GM12891 (cell line): ENCODE results near the gene RBKS.

Experiments used
- DNase-seq: peaks from one replicate; pipeline ENCODE4 v3.0.0; 2011; ENCODE audit warnings: low spot score; ENCODE audit not compliant: insufficient read length
- FAIRE-seq: peaks from 2 replicates; lab custom pipeline; 2011; peaks lifted over from hg19 to GRCh38; lab: Jason Lieb, UNC
- PAX5 ChIP-seq: IDR thresholded peaks from 2 replicates; pipeline ENCODE4 v1.6.1; 2011; ENCODE audit warnings: low read length, moderate library complexity, mild to moderate bottlenecking; ENCODE audit not compliant: insufficient read depth, severe bottlenecking
- POLR2A ChIP-seq: IDR thresholded peaks from 2 replicates; pipeline ENCODE4 v1.6.1; 2011; ENCODE audit warnings: low read depth, low read length, control low read depth
- POLR2AphosphoS5 ChIP-seq: IDR thresholded peaks from 2 replicates; pipeline ENCODE4 v1.6.1; 2011; ENCODE audit warnings: low read depth, low read length, control low read depth
- POU2F2 ChIP-seq: IDR thresholded peaks from 2 replicates; pipeline ENCODE4 v1.6.1; 2011; ENCODE audit warnings: low read depth, mild to moderate bottlenecking, control low read depth, low read length, moderate library complexity
- SPI1 ChIP-seq: IDR thresholded peaks from 2 replicates; pipeline ENCODE4 v1.6.1; 2011; ENCODE audit warnings: low read depth, low read length, control low read depth
- TAF1 ChIP-seq: IDR thresholded peaks from 2 replicates; pipeline ENCODE4 v1.6.1; 2011; ENCODE audit warnings: low read depth, low read length, control low read depth

Gene RBKS

GRCh38 chr2:27842894-27843293, 47.3 kb downstream of the RBKS start:
- FAIRE-seq (no peak), DNase-seq (no peak)
- TF ChIP-seq PAX5 (no peak), POLR2AphosphoS5 (no peak), POU2F2 (no peak), SPI1 (no peak), TAF1 (no peak), POLR2A (no peak)

GRCh38 chr2:27839022-27839618, 51.1 kb downstream of the RBKS start:
- no peak for DNase-seq
- no peak for FAIRE-seq
- TF ChIP-seq POU2F2 (no peak), POLR2A (no peak), PAX5 (no peak), SPI1 (no peak), POLR2AphosphoS5 (no peak), TAF1 (no peak)

GRCh38 chr2:27838502-27838901, 51.7 kb downstream of the RBKS start:
- no peak for FAIRE-seq
- no peak for DNase-seq
- TF ChIP-seq PAX5 (no peak), POLR2AphosphoS5 (no peak), POLR2A (no peak), SPI1 (no peak), POU2F2 (no peak), TAF1 (no peak)

GRCh38 chr2:27833931-27834330, 56.3 kb downstream of the RBKS start:
- no peak for TF ChIP-seq POLR2A
- TF ChIP-seq POLR2AphosphoS5 = no peak
- TF ChIP-seq POU2F2 = no peak
- TF ChIP-seq TAF1 = no peak
- TF ChIP-seq SPI1 = no peak
- no peak for TF ChIP-seq PAX5
- FAIRE-seq = no peak
- no peak for DNase-seq

- no peak for FAIRE-seq
- no peak for DNase-seq
- TF ChIP-seq POLR2AphosphoS5 (no peak), TAF1 (no peak), SPI1 (no peak), POLR2A (no peak), POU2F2 (no peak), PAX5 (no peak)
These were observed 57.8 kb downstream of the RBKS start for GRCh38 chr2:27832396-27832795.

- FAIRE-seq = no peak
- TF ChIP-seq SPI1 = no peak
- TF ChIP-seq POLR2AphosphoS5 = no peak
- no peak for TF ChIP-seq POU2F2
- TF ChIP-seq TAF1 = no peak
- TF ChIP-seq PAX5 = no peak
- TF ChIP-seq POLR2A = no peak
- DNase-seq = no peak
These were observed 58.7 kb downstream of the RBKS start for GRCh38 chr2:27831279-27832050.

- FAIRE-seq (no peak), DNase-seq (no peak)
These were observed 59.5 kb downstream of the RBKS start for GRCh38 chr2:27830656-27831055.

GRCh38 chr2:27829791-27830190, 60.4 kb downstream of the RBKS start:
- FAIRE-seq = no peak
- DNase-seq = no peak
- TF ChIP-seq POLR2A (no peak), POLR2AphosphoS5 (no peak), TAF1 (no peak), POU2F2 (no peak), SPI1 (no peak), PAX5 (no peak)

More at GRCh38 chr2:27830656-27831055, 59.5 kb downstream of the RBKS start:
- TF ChIP-seq PAX5 = no peak
- TF ChIP-seq POLR2AphosphoS5 = no peak
- TF ChIP-seq SPI1 = no peak
- TF ChIP-seq POU2F2 = no peak
- TF ChIP-seq TAF1 = no peak
- no peak for TF ChIP-seq POLR2A

GRCh38 chr2:27828305-27828704, 61.9 kb downstream of the RBKS start:
- no peak for TF ChIP-seq POLR2A
- no peak for TF ChIP-seq POU2F2
- FAIRE-seq (no peak), DNase-seq (no peak)

- TF ChIP-seq SPI1 = no peak
- no peak for TF ChIP-seq POU2F2
- TF ChIP-seq TAF1 = no peak
- no peak for TF ChIP-seq POLR2AphosphoS5
- no peak for TF ChIP-seq POLR2A
- DNase-seq (no peak), FAIRE-seq (no peak)
These were observed 65.8 kb downstream of the RBKS start for GRCh38 chr2:27824401-27824800.
